GM19324 (cell line): ENCODE data around the gene PHOX2A.
"Not testable (repeated sequence)": the region's sequence is repeated elsewhere in the genome, so short reads cannot be mapped to it uniquely, and the experiment has no call there.

ENCODE experiments used
- ATAC-seq: cut with Tn5 transposase; IDR thresholded peaks from one replicate; pipeline ENCODE4 v1.9.1; 2021; ENCODE audit warnings: mild to moderate bottlenecking, moderate library complexity; ENCODE audit not compliant: unreplicated experiment, low FRiP score

The PHOX2A gene

DNA sequence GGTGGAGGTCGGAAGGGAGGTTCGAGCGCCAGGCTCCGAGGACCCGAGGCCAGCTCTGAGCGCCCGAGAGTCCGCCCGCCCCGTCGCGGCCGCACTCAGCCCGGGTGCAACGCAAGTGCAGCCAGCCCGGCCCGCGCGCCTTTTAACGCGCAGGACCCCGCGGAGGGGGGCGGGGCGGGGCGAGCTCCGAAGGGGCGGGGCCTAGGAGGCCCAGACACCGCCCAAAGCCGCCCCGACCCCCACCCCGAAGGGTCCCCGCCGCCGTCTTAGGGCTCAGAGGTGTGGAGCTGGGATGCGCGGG lies at the start of gene PHOX2A:
TSS of gene PHOX2A (minus strand) at position 117 of the 301 bp plus-strand sequence. CDS start 172 bp downstream, outside the sequence.
- ATAC-seq: no peak

DNA sequence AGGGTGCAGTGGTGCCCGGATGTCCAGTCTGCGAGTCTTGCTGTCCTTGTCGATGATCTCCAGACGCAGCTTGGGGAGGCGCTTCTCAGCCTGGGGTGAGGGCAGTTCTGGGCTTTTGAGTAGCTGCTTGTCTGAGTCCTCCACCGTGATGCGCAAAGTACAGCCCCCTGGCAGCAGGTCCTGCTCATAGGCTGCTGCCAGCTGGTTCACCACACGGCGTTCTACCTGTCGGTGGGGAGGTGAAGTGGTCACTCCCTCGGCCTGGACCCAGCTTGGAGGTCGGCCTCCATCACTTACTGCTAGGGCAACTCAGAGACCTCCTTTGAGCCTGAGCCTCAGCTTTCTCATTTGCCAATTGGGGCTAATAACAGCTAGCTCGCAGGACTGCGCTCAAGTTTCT lies 49.4 kb upstream of the PHOX2A start:
- ATAC-seq: no peak

DNA sequence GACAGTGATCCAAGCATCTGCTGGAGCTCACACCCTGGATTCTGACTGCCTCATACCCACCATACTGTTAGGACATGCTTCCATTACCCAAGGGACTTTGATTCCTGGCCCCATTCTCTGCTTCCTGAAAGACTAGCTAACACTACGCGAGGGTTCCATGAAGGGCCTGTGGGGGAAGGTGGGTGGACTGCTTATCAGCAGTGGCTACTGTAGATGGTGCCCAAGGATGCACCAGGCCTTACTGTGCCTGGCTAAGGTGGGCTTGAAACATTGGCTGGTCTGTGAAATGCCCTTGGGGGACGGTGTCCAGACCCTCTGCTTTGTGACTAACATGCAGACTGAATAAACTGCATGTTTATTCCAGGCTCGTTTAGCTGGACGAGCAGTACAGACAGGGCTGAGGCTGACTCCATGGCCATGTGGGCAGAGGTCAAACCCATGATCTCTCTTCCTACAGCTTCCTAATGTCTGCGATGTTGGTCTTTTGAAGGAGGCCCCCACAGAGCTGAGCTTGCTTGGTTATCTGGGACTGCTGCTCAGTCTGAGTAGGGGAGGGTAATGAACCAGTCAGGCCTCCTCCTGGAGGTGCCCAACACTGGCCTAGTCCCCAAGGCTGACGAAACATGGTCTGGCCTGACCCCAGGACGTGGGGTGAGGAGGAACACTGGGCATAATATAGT lies 48.3 kb upstream of the PHOX2A start:
- no peak for ATAC-seq

DNA sequence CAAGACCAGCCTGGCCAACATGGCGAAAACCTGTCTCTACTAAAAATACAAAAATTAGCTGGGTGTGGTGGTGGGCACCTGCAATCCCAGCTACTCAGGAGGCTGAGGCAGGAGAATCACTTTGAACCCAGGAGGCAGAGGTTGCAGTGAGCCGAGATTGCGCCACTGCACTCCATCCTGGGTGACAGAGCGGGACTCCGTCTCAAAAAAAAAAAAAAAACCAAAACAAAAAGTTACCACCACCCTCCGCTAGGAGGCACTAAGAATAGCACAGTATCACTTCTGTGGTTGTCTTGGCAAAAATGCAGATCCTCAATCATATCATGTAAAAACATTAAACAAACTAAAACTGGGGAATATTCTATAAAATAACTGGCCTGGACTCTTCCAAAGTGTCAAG lies 46.8 kb upstream of the PHOX2A start:
- not testable (repeated sequence) for ATAC-seq

DNA sequence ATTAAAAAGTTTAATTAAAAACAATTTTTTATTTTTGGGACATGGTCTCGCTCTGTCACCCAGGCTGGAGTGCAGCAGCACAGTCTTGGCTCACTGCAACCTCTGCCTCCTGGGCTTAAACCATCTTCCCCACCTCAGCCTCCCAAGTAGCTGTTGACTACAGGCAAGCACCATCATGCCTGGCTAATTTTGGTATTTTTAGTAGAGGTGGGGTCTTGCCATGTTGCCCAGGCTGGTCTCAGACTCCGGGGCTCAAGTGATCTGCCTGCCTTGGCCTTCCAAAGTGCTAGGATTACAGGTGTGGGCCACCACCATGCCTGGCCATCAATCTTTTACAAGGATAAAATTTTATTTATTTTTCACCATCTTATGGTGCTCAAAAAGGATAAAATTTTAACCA lies 43.3 kb upstream of the PHOX2A start:
- no peak for ATAC-seq

DNA sequence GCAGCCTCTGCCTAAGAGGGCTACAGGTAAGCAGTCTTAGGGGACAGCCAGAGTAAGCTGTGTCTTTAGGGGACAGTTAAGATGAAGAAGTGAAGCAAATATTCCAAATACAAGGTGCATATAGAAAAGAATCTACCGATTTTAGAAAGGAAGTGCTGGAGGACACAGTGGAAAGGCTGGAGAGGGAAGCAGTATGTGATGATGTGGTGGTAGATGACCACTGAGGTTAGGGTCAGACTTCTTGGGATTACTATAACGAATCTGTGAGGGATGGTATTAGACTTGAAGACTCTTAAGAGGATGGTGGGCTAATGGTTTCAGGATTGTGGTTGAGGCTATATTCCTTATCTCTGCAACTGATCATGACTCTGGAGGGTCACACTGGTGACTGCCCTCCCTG lies 40.0 kb upstream of the PHOX2A start:
- ATAC-seq: no peak

DNA sequence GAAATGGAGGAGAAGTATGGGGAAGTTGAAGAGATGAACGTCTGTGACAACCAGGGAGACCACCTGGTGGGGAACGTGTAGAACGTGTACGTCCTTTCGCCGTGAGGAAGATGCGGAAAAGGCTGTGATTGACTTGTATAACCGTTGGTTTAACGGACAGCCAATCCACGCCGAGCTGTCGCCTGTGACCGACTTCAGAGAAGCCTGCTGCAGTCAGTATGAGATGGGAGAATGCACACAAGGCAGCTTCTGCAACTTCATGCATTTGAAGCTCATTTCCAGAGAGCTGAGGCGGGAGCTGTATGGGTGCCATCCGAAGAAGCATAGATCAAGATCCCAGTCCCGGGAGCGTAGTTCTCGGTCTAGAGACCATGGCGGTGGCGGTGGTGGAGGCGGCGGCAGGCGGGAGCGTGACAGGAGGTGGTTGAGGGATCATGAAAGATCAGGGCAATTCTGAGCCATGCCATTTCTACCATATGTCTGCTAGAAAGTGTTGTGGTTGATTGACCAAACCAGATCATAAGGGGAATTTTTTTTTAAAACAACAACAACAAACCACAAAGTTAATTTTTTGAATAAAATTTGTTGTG lies 36.8 kb upstream of the PHOX2A start:
- ATAC-seq: no peak

DNA sequence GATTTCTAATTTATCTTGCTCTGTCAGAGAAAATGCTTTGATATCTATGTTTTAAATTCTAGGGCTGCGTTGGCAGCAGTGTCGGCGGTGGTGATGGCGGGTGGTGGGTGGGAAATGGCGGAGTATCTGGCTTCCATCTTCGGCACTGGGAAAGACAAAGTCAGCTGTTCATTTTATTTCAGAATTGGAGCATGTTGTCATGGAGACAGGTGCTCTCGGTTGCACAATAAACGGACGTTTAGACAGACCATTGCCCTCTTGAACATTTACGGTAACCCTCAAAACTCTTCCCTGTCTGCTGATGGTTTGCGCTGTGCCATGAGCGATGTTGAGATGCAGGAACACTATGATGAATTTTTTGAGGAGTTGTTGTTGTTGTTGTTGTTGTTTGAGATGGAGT lies 36.1 kb upstream of the PHOX2A start:
- ATAC-seq: no peak

DNA sequence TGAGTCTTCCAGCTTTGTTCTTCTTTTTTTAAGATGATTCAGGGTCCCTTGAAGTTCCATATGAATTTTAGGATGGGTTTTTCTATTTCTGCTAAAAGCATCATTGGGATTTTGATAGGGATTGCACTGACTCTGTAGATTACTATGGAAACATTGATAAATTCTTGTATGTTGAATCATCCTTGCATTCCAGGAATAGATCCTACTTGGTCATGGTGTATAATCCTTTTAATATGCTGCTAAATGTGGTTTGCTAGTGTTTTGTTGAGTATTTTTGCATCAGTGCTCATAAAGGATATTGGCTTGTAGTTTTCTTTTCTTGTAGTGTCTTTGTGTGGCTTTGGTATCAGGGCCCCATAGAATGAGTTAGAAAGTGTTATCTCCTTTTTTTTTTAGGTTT lies 34.9 kb upstream of the PHOX2A start:
- no peak for ATAC-seq

DNA sequence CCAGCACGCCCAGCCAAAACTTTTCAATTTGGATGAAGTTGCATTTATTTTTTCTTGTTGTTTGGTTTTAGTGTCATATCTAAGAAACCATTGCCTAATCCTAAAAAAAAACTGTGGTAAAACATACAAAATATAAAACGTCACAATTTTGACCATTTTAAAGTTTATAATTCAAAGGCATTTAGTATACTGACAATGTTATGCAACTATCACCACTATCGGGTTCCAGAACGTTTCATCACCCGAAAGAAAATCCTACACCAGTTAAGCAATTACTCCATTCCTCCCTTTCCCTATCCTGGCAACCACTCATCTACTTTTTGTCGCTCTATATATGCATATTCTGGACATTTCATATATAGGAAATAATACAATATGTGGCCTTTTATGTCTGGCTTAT lies 30.5 kb upstream of the PHOX2A start:
- ATAC-seq: no peak

DNA sequence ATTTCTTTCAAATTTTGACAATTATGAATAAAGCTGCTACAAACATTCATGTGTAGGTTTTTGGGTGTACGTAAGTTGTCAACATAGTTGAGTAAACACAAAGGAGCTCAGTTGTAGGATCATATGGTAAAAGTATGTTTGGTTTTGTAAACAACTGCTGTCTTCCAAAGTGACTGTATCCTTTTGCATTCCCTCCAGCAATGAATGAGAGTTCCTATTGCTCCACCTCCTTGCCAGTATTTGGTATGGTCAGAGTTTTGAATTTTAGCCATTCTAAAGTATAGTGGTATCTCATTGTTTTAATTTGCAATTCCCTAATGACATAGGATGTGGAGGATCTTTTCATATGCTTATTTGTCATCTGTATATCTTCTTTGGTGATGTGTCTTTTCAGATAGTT lies 28.0 kb upstream of the PHOX2A start:
- ATAC-seq: no peak

DNA sequence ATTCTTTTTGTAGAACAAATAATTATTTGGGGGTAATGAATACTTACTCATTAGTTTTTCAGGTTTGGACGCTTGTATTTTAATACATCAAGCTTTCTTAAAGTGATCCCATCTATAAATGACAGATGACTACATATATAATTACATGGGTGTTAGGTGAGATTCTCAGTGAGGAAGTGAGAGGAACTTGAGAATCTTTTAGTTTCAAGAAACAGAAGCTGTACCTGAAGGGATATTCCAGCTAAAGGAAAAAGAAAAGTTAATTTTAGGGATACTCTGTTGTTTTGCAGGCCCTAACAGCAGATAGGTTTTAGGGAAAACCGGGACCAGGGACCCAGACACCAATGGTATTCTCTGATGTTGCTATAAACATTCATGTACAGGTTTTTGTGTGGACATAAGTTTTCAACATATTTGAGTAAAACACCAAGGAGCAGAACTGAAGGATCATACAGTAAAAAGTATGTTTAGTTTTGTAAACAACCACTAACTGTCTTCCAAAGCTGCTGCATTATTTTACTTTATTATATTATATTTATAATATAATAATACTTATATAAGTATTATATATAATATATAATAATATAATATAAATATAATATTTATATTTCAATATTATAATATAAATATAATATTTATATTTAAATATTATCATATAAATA lies 24.1 kb upstream of the PHOX2A start:
- ATAC-seq: no peak

DNA sequence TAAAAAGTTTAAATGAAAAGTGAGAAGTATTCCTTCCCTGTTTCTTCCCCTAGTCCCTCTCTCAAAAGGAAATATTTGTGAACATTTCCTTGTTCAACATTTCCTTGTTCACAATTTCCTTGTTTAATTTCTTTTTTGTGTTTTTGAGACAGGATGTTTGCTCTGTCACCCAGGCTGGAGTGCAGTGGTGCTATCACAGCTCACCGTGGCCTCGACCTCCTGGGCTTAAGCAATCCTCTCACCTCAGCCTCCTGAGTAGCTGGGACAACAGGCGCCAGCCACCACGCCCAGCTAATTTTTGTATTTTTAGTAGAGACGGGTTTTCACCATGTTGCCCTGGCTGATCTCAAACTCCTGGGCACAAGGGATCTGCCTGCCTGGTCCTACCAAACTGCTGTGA lies 23.0 kb upstream of the PHOX2A start:
- not testable (repeated sequence) for ATAC-seq

DNA sequence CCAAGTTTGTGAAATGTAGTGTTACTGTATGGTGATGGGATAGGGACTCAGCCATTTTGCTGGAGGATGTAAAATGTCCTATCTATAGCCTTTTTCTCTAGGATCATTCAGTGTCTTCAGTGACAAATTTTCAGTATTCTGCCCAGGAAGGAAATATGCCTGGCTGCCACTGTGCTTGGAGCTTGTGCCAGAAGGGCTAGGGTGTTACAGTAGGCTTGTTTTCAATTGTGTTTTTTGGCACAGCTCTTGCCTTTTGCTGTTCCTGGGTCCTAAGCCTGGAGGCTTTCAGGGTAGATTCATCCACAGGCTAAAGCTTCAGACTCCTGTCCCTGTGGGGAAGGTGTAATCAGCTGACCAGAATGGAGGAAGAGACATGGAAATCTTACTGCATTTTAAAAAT lies 22.0 kb upstream of the PHOX2A start:
- no peak for ATAC-seq

DNA sequence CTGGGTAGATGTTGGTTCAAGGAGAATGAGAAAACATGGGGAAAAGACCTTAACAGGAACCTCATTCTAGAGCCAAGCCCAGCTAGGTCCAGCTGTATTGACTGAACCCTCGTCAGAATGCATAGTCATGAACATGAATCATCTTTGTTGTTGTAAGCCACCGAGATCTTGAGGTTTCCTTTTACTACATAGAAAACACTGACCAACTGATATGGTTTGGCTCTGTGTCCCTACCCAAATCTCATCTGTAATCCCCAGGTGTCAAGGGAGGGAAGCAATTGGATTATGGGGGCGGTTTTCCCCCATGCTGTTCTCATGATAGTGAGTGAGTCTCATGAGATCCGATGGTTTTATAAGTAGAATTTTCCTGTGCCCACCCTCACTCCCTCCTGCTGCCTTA lies 19.4 kb upstream of the PHOX2A start:
- ATAC-seq: no peak

DNA sequence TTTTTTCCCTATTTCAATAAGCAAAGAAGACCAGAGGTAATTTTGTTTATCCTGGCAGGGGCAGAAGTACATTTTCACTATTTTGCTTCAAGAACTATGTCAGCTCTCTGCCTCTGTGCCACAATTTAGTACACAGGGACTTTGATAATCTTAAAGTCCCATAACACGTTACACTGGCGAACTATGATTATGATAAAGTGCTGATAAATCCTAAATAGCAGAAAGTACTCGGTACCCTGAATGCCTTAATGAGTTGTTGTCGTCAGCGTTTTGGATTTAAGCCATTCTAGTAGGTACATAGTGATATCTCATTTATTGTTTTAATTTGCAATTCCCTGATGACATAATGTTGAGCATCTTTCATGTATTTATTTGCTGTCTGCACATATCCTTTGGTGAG lies 16.6 kb upstream of the PHOX2A start:
- no peak for ATAC-seq

DNA sequence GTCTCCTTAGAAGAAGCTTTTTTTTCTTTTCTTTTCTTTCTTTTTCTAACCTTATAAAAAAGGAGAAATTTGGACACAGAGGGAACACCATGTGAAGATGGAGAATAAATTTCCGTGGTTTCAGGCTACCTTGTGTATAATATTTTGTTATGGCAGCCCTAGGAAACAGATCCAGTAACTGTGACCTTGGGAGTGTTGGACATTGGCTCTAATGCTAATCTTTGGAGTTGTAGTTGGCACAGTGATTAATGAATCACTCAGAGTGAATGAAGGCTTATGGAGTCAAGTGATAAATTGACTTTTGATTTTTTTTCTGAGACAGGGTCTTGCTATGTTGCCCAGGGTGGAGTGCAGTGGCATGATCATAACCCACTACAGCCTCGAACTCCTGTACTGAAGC lies 15.5 kb upstream of the PHOX2A start:
- no peak for ATAC-seq

DNA sequence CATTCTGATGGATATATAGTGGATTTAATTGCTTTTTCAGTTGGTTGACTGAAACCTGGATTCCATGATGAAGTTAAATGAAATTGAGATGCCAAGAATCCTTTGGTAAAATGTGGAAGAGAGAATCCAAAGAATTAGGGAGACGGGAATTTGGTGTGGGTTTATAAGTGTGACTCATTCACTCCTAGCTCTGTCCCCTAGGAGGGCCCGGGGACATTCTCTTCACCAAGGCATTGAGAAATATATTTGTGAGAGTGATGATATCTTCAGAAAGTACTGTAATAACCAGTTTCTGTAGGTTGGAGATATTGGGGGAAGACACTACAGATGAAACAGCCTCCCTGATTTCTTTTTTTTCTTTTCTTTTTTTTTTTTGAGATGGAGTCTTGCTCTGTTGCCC lies 13.6 kb upstream of the PHOX2A start:
- no peak for ATAC-seq

DNA sequence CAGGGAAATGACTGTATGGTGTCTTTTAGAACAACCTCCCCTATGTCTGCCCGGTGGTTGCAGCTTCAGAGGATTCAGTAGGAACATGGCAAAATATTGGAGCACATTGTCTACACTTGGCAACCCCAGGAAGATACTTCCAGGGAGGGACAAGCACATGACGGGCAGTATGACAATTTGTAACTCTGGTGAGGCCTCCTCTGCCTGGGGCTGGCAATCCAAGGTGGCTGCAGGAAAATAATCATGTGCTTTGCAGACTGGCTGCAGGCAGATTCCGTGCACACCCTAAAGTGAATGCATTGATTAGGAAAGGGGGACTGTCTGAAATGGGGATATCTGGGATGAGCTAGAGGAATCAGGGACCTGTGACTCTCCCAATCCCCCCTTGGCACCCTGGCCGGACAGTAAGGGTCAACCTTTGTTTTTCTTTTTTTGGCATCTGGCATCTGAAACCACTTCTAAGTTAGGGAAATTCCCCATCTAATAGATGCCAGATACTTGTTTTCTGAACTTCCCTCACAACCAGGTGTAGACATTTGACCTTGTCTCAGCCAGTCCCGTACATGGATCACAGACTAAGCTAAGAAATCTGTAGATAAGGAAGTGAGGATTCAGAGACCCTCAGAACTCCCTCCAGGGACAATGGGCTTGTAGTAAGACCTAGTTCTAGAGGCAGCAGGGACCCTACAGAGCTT lies 10.5 kb upstream of the PHOX2A start:
- no peak for ATAC-seq

DNA sequence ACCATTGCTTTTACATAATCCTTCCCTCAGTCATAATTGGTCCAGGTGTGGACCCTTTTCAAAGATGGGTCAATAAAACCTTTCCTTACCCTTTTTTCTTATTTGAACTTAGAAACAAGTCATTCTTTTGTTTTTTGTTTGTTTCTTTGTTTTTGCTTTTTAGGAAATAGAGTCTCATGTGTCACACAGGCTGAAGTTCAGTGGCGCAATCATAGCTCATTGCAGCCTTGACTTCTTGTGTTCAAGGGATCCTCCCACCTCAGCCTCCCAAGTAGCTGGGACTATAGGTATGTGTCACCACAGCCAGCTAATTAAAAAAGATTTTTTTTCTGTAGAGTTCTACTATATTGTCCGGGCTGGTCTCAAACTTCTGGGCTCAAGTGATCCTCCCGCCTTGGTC lies 9.4 kb upstream of the PHOX2A start:
- ATAC-seq: no peak

DNA sequence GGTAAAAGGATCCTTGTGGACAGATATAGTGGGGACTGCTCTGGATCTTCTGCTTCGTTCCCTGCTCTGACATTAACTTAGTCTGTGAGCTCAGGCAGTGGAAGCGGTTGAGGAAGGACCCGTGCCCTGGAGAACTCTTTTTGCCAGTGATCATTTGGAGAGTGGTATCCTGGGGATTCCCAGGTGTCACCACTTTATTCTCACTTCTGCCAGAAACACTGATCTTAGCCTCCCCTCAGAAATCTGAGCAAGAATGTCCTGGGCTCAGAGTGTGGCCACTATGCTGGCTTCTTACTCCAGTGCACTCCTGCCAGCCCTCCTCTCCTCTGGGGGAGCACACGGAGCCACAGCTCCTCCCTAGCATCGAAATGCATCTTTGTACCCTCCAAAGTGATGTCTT lies 7.6 kb upstream of the PHOX2A start:
- ATAC-seq: no peak
